Calu3 (cell line): ENCODE data around the gene PXDN. TPM values are rescaled to one million over a fixed set of nuclear protein-coding genes. Genes with fewer than 3 reads are reported as not detected.

Experiments
- BruUV-seq: library from RNA; stranded (reverse); fragments of 400-500 nt; replicated peaks from 2 replicates; lab custom pipeline; 2021; lab: Mats Ljungman, UMichigan
- CTCF ChIA-PET: fragments of 300-600 bp; sonication (Branson Sonifier 250); formaldehyde crosslinking; loops from one replicate; lab custom pipeline; 2022; ENCODE audit warnings: antibody characterized with exemption; lab: Charles Lee
- DNase-seq: peaks from one replicate; pipeline ENCODE4 v3.0.0; 2022
- H3K27ac Mint-ChIP-seq: one replicate; pipeline ENCODE4 v1.8.0; 2022; ENCODE audit warnings: mixed read lengths; ENCODE audit not compliant: unreplicated experiment
- H3K27me3 Mint-ChIP-seq: one replicate; pipeline ENCODE4 v1.8.0; 2022; ENCODE audit warnings: mixed read lengths; ENCODE audit not compliant: unreplicated experiment
- H3K36me3 Mint-ChIP-seq: one replicate; pipeline ENCODE4 v1.8.0; 2022; ENCODE audit warnings: mild to moderate bottlenecking, moderate library complexity, mixed read lengths; ENCODE audit not compliant: insufficient read depth, unreplicated experiment
- H3K4me1 Mint-ChIP-seq: one replicate; pipeline ENCODE4 v1.8.0; 2022; ENCODE audit warnings: mild to moderate bottlenecking, low read depth, mixed read lengths; ENCODE audit not compliant: unreplicated experiment
- H3K4me3 Mint-ChIP-seq: one replicate; pipeline ENCODE4 v1.8.0; 2022; ENCODE audit warnings: mild to moderate bottlenecking, low read depth, moderate library complexity, mixed read lengths; ENCODE audit not compliant: unreplicated experiment
- H3K9me3 Mint-ChIP-seq: one replicate; pipeline ENCODE4 v1.8.0; 2022; ENCODE audit warnings: low read depth, mixed read lengths; ENCODE audit not compliant: unreplicated experiment
- intact Hi-C: fragments of 100-400 bp; cut with micrococcal nuclease; formaldehyde crosslinking; loops from one replicate; pipeline ENCODE4 v1.10.0; 2022; ENCODE audit not compliant: unreplicated experiment
- total RNA-seq: library from RNA; stranded (reverse); gene quantifications from 2 replicates; pipeline ENCODE4 v1.2.3, GENCODE V29; 2022
- TF ChIP-seq, protein P1 (sequence below): fragments of 200-600 bp; IDR thresholded peaks from one replicate; pipeline ENCODE4 v1.8.0; 2022; ENCODE audit warnings: antibody characterized with exemption; ENCODE audit not compliant: unreplicated experiment

PXDN gene
- total RNA-seq, 1 experiment from 2014 or later, result not detected

DNA sequence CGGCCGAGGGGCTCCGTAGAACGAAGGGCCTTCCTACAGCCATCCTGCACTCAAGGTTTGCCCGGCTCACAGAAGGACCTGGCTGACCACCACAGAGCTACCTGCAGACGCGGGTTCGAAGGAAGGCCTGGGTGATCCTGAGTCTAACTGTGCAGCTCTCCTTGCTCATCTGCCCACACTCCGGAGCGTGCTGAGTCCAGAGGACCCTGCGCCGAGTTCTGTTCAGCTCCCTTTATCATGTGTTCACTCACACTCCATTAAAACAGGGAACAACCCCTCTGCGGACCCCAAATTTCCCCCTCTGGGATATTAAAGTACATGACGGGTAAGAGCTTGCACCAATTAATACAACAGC lies 138.3 kb downstream of the PXDN start:
- DNase-seq, result no peak
- Mint-ChIP-seq H3K27ac (no peak overlapping the region), H3K4me1 (no peaks in the 10 kb centered on the region), H3K27me3 (peaks cover 9% of the 10 kb centered on the region), H3K9me3 (peaks cover 5% of the 10 kb centered on the region), H3K36me3 (no peaks in the 10 kb centered on the region), H3K4me3 (no peak overlapping the region)
- CTCF ChIA-PET, result no interaction called here
- intact Hi-C loops, result no loop called here
- no TSS peak for BruUV-seq
- TF ChIP-seq, protein P1, sequence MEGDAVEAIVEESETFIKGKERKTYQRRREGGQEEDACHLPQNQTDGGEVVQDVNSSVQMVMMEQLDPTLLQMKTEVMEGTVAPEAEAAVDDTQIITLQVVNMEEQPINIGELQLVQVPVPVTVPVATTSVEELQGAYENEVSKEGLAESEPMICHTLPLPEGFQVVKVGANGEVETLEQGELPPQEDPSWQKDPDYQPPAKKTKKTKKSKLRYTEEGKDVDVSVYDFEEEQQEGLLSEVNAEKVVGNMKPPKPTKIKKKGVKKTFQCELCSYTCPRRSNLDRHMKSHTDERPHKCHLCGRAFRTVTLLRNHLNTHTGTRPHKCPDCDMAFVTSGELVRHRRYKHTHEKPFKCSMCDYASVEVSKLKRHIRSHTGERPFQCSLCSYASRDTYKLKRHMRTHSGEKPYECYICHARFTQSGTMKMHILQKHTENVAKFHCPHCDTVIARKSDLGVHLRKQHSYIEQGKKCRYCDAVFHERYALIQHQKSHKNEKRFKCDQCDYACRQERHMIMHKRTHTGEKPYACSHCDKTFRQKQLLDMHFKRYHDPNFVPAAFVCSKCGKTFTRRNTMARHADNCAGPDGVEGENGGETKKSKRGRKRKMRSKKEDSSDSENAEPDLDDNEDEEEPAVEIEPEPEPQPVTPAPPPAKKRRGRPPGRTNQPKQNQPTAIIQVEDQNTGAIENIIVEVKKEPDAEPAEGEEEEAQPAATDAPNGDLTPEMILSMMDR, result no peak

GRCh38 chr2:1605102-1606045 lies 138.9 kb downstream of the PXDN start:
- Mint-ChIP-seq H3K4me3 (no peak overlapping the region), H3K36me3 (no peaks in the 10 kb centered on the region), H3K4me1 (no peaks in the 10 kb centered on the region), H3K27ac (no peak overlapping the region), H3K27me3 (peaks cover 9% of the 10 kb centered on the region), H3K9me3 (peaks cover 5% of the 10 kb centered on the region)
- no TSS peak for BruUV-seq
- TF ChIP-seq, protein P1, result no peak
- intact Hi-C loops, result no loop called here
- CTCF ChIA-PET, result no interaction called here
- DNase-seq, result no peak

DNA sequence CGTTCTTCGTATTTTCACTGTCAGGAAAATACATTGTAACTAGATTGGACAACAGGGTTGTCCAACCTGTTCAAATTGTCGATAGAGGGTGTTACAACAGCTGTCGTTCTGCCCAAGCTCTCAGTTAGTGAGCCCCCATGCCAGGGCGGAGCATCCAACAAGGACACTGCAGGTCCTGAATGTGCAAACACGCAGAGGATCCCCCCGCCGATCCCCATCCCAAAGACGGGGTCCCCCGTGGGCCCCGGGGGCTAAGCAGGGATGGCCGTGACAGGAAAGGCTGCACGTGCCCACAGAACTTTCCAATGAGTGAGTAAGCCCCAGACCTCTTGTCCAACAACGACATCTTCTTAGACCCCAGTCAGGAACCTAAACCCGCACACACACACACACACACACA lies 140.8 kb downstream of the PXDN start:
- Mint-ChIP-seq H3K4me1 (no peaks in the 10 kb centered on the region), H3K36me3 (no peaks in the 10 kb centered on the region), H3K9me3 (peaks cover 8% of the 10 kb centered on the region), H3K27me3 (peaks cover 9% of the 10 kb centered on the region), H3K4me3 (no peak overlapping the region), H3K27ac (no peak overlapping the region)
- BruUV-seq, result no TSS peak
- TF ChIP-seq, protein P1, result no peak
- no peak for DNase-seq
- intact Hi-C loops, result no loop called here
- CTCF ChIA-PET, result no interaction called here

- no peak for DNase-seq
- no TSS peak for BruUV-seq
- H3K4me3 Mint-ChIP-seq, result no peak overlapping the region
- intact Hi-C loops, result no loop called here
- H3K4me1 Mint-ChIP-seq, result no peaks in the 10 kb centered on the region
- peaks cover 9% of the 10 kb centered on the region for H3K27me3 Mint-ChIP-seq
- no peaks in the 10 kb centered on the region for H3K36me3 Mint-ChIP-seq
- TF ChIP-seq, protein P1, result no peak
- peaks cover 8% of the 10 kb centered on the region for H3K9me3 Mint-ChIP-seq
- no peak overlapping the region for H3K27ac Mint-ChIP-seq
- CTCF ChIA-PET, result no interaction called here
Observed at GRCh38 chr2:1603059-1603458, 141.3 kb downstream of the PXDN start.
